Measurements from ENCODE around the gene ASL. TPM values are rescaled to one million over a fixed set of nuclear protein-coding genes. Genes with fewer than 3 reads are reported as not detected.

The ASL gene
- polyA plus RNA-seq, 1 of the 3 experiments (the other 2 are of a cell fraction): 138 TPM

GRCh38 chr7:66076462-66077329 lies 1.1 kb downstream of the ASL start:
- Histone ChIP-seq H3K4me1 (ENCODE audit: control insufficient read depth in 1 of 2, insufficient read depth in 2 of 2, low read depth in 1 of 2, low read length in 1 of 2) (peaks cover 4 to 19% of the 10 kb centered on the region in 2 experiments; a peak in 1 of 4 replicates), H3K9me3 (no peaks in the 10 kb centered on the region), H4K20me1 (ENCODE audit: insufficient read depth) (no peaks in the 10 kb centered on the region), H3K9me2 (no peaks in the 10 kb centered on the region), H3K36me3 (replicated peaks in 1 of 2; ENCODE audit: control insufficient read depth in 1 of 2, insufficient read depth in 2 of 2, low read length in 1 of 2) (peaks cover 0 to 3% of the 10 kb centered on the region in 2 experiments), H3K27ac (ENCODE audit: low read depth in 2 of 2, low read length in 1 of 2) (no peak overlapping the region; a peak in 1 of 4 replicates), H3K4me3 (ENCODE audit: low read depth in 2 of 2, low read length in 1 of 2) (peak overlapping the region; percentile 66 to 95), H3K27me3 (ENCODE audit: insufficient read depth) (no peaks in the 10 kb centered on the region), H3K9ac (peak overlapping the region; percentile 70), H3F3A (replicated peaks; ENCODE audit: insufficient read depth) (peaks cover 3% of the 10 kb centered on the region), H2AFZ (ENCODE audit: low read depth) (peak overlapping the region; percentile 97), H3K4me2 (peak overlapping the region; percentile 86), H3K79me2 (ENCODE audit: insufficient read depth) (peaks cover 31% of the 10 kb centered on the region)
- DNase-seq: no peak
- POLR2A ChIA-PET: interaction anchor here (1.2 to 2.2 kb wide), 4 partner anchors 10 to 552 kb away, joined by 3 to 6 read pairs (median 4); partner anchors contain the start of genes CRCP and KCTD7
- TF ChIP-seq SIN3A (IDR thresholded peaks at IDR 0.05; ENCODE audit: borderline replicate concordance, low read depth, low read length) (0 out of 2 replicates have a peak, but pooled peaks have one; percentile 45), FOXM1 (IDR thresholded peaks at IDR 0.05; ENCODE audit: low read depth) (no peak)
- 89% methylated on average over 10 of the region's 11 CpGs for WGBS (ENCODE audit: low lambda C conversion rate)
- CTCF ChIA-PET: interaction anchor here (0.9 to 2.0 kb wide), 7 partner anchors 9 to 44 kb away, joined by 3 to 5 read pairs (median 3); no protein-coding TSS in a partner anchor

GRCh38 chr7:66078067-66078466 lies 2.4 kb downstream of the ASL start:
- 96% methylated on average over 4 of the region's 5 CpGs for WGBS (ENCODE audit: low lambda C conversion rate)
- Histone ChIP-seq H3K36me3 (replicated peaks in 1 of 2; ENCODE audit: control insufficient read depth in 1 of 2, insufficient read depth in 2 of 2, low read length in 1 of 2) (peaks cover 3 to 4% of the 10 kb centered on the region in 2 experiments), H3K9me3 (no peaks in the 10 kb centered on the region), H2AFZ (ENCODE audit: low read depth) (no peak overlapping the region), H3K9me2 (no peaks in the 10 kb centered on the region), H3K4me3 (ENCODE audit: low read depth in 2 of 2, low read length in 1 of 2) (peak overlapping the region; percentile 3 to 27; a peak in 1 of 4 replicates), H3K27ac (ENCODE audit: low read depth in 2 of 2, low read length in 1 of 2) (no peak overlapping the region; a peak in 1 of 4 replicates), H3K79me2 (ENCODE audit: insufficient read depth) (peaks cover 31% of the 10 kb centered on the region), H3K4me1 (ENCODE audit: control insufficient read depth in 1 of 2, insufficient read depth in 2 of 2, low read depth in 1 of 2, low read length in 1 of 2) (peaks cover 4 to 19% of the 10 kb centered on the region in 2 experiments; a peak in 1 of 4 replicates), H3K9ac (no peak overlapping the region), H3K27me3 (ENCODE audit: insufficient read depth) (no peaks in the 10 kb centered on the region), H3F3A (replicated peaks; ENCODE audit: insufficient read depth) (peaks cover 3% of the 10 kb centered on the region), H4K20me1 (ENCODE audit: insufficient read depth) (no peaks in the 10 kb centered on the region), H3K4me2 (no peak overlapping the region)
- CTCF ChIA-PET: interaction anchor here (0.6 to 1.6 kb wide), 3 partner anchors 33 to 717 kb away, joined by 3 to 5 read pairs (median 3); partner anchors contain the start of gene CRCP
- TF ChIP-seq RAD21 (IDR thresholded peaks at IDR 0.05; ENCODE audit: low read length) (no peak), REST (IDR thresholded peaks at IDR 0.05; ENCODE audit: low read depth, low read length) (no peak), USF1 (IDR thresholded peaks at IDR 0.05; ENCODE audit: borderline replicate concordance, low read depth) (no peak)
- POLR2A ChIA-PET: interaction anchor here (0.7 to 1.3 kb wide), 2 partner anchors 31 to 183 kb away, joined by 3 to 4 read pairs; no protein-coding TSS in a partner anchor
- DNase-seq: no peak

Measured in SK-N-SH (cell line).